ENCODE data around the gene LITAF.
A peak's percentile ranks its signal among the peaks of the same experiment; 100 is the strongest.

LITAF gene

GRCh38 chr16:11530171-11530940 lies 56.4 kb downstream of the LITAF start:
- CTCF ChIA-PET, result interaction anchor here (0.6 to 1.1 kb wide), 3 partner anchors 123 to 267 kb away, joined by 3 to 8 read pairs (median 3); partner anchors contain the start of gene ZC3H7A
- no peak for TF ChIP-seq CTCF (conservative IDR thresholded peaks at IDR 0.05; ENCODE audit: low read depth)
- POLR2A ChIA-PET (ENCODE audit: low non-redundant PET), result no interaction called here
- peak; percentile 24 for DNase-seq (ENCODE audit: low spot score)
- H3K27ac ChIP-seq, result no peak overlapping the region

GRCh38 chr16:11529285-11529684 lies 57.4 kb downstream of the LITAF start:
- no peak for DNase-seq (ENCODE audit: low spot score)
- no peak overlapping the region for H3K27ac ChIP-seq
- TF ChIP-seq CTCF (conservative IDR thresholded peaks at IDR 0.05; ENCODE audit: low read depth), result no peak
- CTCF ChIA-PET, result no interaction called here
- POLR2A ChIA-PET (ENCODE audit: low non-redundant PET), result interaction anchor here (0.6 kb wide), 1 partner anchor 85 kb away, joined by 3 read pairs; no protein-coding TSS in a partner anchor

GRCh38 chr16:11528053-11528452 lies 58.7 kb downstream of the LITAF start:
- no peak overlapping the region for H3K27ac ChIP-seq
- TF ChIP-seq CTCF (conservative IDR thresholded peaks at IDR 0.05; ENCODE audit: low read depth), result no peak
- ChIA-PET CTCF (no interaction called here), POLR2A (ENCODE audit: low non-redundant PET) (no interaction called here)
- no peak for DNase-seq (ENCODE audit: low spot score)

GRCh38 chr16:11526655-11527350 lies 59.9 kb downstream of the LITAF start:
- H3K27ac ChIP-seq, result no peak overlapping the region
- ChIA-PET CTCF (no interaction called here), POLR2A (ENCODE audit: low non-redundant PET) (no interaction called here)
- no peak for TF ChIP-seq CTCF (conservative IDR thresholded peaks at IDR 0.05; ENCODE audit: low read depth)
- no peak for DNase-seq (ENCODE audit: low spot score)

GRCh38 chr16:11524098-11524760 lies 62.5 kb downstream of the LITAF start:
- POLR2A ChIA-PET (ENCODE audit: low non-redundant PET), result interaction anchor here (0.6 to 0.7 kb wide), 2 partner anchors 11 to 19 kb away, joined by 5 to 14 read pairs; no protein-coding TSS in a partner anchor
- DNase-seq (ENCODE audit: low spot score), result no peak
- CTCF ChIA-PET, result interaction anchor here (1.0 kb wide), 1 partner anchor 116 kb away, joined by 8 read pairs; no protein-coding TSS in a partner anchor
- TF ChIP-seq CTCF (conservative IDR thresholded peaks at IDR 0.05; ENCODE audit: low read depth), result no peak
- no peak overlapping the region for H3K27ac ChIP-seq

- no peak overlapping the region for H3K27ac ChIP-seq
- CTCF ChIA-PET, result interaction anchor here (0.7 kb wide), 1 partner anchor 344 kb away, joined by 3 read pairs; no protein-coding TSS in a partner anchor
- POLR2A ChIA-PET (ENCODE audit: low non-redundant PET), result no interaction called here
- TF ChIP-seq CTCF (conservative IDR thresholded peaks at IDR 0.05; ENCODE audit: low read depth), result no peak
- DNase-seq (ENCODE audit: low spot score), result no peak
Measured at GRCh38 chr16:11521055-11521454, 65.7 kb downstream of the LITAF start.
